GM21576 (cell line): ENCODE results near the gene MYH7.
"Not testable (repeated sequence)": the region's sequence is repeated elsewhere in the genome, so short reads cannot be mapped to it uniquely, and the experiment has no call there.

Experiments
- ATAC-seq: cut with Tn5 transposase; IDR thresholded peaks from one replicate; pipeline ENCODE4 v1.9.1; 2021; ENCODE audit warnings: mild to moderate bottlenecking, moderate library complexity; ENCODE audit not compliant: unreplicated experiment

The MYH7 gene

GRCh38 chr14:23408307-23408630, 27.2 kb downstream of the MYH7 start:
- ATAC-seq, result no peak

DNA sequence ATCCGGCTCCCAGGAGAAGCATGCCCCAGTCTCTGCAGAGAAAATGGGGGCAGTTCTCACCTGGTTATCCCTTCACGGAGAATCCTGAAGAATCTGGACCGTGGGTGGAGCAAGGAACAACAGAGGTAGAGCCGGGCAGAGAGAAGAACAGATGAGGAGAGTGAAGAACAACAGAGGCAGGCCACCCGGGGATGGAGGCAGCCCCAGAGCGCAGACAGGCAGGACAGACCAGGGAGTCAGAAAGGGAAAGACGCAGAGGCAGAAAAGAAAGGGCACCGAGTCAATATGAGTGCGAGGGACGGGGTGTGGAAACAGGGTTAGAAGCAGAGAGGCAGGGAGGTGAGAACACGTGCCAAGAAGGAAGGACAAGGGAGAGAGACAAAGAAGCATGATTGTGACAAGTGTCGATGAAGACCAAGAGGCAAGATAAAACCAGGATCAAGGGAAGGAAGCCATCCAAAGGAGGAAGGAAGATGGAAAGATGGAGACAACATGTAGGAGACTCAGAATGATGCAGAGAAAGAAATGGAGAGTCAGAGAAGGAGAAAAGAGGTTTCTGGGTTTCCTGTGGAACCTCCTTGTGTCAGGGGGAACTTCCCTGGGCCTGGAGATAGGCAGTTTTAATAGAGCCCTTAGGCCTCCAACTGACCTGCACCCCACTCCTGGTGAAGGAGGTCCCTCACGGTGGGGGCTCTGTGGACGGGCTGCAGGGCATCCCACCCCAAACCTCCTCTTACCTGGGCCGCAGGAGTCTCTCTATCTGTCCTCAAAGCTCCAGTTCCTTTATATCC, 27.7 kb downstream of the MYH7 start, which contains the start of gene MYH6:
Gene MYH6, minus strand, starts transcription at position 758 of the 791 bp plus-strand sequence. CDS start 1,050 bp downstream, outside the sequence.
- ATAC-seq, result no peak

- ATAC-seq, result no peak
Observed at GRCh38 chr14:23406725-23407355, 28.6 kb downstream of the MYH7 start.

- no peak for ATAC-seq
Observed at GRCh38 chr14:23406244-23406643, 29.2 kb downstream of the MYH7 start.

DNA sequence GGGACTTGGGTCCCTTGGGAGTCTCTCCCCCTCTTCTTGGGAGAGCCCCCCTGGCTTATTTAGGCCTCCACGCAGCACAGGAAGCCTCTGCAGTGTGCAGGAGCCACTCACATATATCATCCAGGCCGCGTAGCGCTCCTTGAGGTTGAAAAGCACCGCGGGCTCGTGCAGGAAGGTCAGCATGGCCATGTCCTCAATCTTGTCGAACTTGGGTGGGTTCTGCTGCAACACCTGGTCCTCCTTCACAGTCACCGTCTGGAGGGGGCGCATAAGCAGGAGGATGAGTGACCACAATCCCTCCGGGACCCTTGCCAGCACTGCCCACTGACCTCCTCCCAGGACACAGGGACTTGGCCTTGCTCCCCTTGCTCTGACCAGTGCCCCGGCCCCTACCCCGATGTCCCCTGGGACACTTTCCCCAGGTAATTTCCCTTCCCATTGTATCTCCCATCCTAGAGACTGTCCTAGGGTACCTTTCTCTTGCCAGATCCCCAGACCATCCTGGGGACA, 29.9 kb downstream of the MYH7 start:
- no peak for ATAC-seq

- no peak for ATAC-seq
Observed at GRCh38 chr14:23405096-23405495, 30.4 kb downstream of the MYH7 start.

DNA sequence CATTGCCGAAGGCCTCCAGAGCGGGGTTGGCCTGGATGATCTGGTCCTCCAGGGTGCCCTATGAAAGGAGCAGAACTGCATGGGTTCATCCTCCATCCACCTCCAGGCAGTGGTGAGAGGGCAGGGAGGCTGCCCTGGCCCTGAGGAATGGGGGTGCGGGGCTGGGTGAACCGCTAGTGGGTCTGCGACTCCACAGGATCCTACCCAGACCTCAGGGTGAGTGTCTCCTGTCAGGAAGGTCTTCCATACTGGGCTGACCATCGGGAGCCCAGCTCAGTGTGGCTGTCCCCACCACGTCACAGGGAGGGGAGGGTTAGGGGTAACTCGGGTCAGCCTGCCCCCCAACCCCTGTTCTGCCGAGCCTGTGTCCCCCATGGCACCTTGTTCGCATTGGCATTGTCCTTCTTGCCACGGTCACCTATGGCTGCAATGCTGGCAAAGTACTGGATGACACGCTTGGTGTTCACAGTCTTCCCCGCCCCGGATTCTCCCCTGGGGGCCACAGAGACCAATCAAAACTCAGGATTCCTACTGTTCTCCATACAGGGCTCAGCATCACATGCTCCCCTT, 31.0 kb downstream of the MYH7 start:
- no peak for ATAC-seq

GRCh38 chr14:23403908-23404307, 31.6 kb downstream of the MYH7 start:
- no peak for ATAC-seq

DNA sequence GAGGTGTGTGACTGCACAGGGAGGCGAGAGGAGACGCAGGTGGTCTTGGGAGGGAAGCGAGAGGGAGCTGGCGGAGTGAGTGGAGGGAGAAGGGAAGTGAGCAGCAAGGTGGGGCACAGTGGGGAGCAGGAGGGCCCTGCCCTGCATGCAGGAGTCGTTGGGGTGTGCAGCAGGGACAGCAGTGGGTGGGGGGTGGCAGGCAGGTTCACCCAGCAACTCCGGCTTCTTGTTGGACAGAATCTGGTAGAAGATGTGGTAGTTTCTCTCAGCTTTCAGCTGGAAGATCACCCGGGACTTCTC, 32.4 kb downstream of the MYH7 start:
- ATAC-seq, result no peak

GRCh38 chr14:23402296-23403138, 32.9 kb downstream of the MYH7 start:
- no peak for ATAC-seq

DNA sequence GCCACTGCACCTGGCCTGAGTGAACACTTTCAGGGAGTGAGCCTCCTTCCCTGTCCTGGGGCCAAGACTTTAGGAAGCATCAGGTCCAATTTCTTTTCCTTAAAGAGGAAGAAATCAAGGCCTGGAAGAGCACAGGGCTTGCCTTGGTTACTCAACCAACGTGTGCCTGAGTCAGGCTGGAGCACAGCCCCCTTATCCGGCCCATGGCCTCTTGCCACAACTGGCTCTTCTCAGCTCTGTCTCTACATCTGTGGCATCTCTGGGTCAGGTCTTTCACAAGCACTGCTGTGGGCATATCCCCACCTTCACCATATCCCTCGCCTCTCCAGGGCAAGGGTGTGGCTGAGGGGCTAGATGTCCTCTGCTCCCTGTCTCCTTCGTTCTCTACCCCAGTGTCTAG, 34.2 kb downstream of the MYH7 start:
- ATAC-seq, result no peak

DNA sequence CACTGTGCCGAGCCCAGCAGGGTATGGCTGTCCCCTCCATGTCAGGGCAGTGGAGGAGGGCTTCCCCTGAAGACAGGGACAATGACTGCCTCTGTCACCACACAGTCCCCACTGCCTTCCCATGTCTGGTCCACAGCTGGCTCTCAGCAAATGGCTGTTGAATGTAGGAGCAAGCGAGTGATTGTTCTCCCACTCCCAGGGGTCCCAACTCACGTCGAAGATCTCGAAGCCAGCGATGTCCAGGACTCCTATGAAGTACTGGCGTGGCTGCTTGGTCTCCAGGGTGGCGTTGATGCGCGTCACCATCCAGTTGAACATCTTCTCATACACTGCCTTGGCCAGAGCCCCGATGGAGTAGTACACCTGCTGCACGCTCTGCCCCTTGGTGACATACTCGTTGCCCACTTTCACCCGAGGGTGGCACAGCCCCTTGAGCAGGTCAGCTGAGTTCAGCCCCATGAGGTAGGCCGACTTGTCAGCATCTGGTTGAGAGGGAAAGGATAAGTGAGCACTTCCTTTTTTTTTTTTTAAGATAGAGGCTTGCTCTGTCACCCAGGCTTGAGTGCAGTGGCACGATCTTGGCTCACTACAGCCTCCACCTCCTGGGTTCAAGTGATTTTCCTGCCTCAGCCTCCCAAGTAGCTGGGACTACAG, 34.8 kb downstream of the MYH7 start:
- not testable (repeated sequence) for ATAC-seq

- no peak for ATAC-seq
Observed at GRCh38 chr14:23399591-23399990, 35.9 kb downstream of the MYH7 start.

DNA sequence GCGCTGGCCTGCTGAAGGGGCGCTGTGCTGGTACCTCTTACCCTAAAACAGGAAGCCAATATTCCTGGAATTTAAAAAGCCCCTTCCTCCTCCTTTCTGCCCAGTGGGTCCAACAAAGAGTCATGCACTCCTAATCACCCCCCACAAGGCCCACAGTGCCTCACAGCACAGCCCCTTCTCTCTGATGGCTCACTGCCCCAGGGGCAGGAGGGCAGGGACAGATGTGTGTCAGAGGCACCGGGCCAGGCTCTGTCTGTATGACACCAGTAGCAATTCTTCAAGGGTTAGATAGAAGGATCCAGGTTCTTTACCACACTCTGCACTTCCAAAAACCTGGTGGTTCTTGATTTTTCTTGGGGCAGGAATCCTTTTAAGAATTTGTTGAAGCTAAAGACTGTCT, 36.3 kb downstream of the MYH7 start:
- ATAC-seq, result no peak

- no peak for ATAC-seq
Observed at GRCh38 chr14:23398348-23398747, 37.1 kb downstream of the MYH7 start.

- no peak for ATAC-seq
Observed at GRCh38 chr14:23396781-23397407, 38.6 kb downstream of the MYH7 start.

DNA sequence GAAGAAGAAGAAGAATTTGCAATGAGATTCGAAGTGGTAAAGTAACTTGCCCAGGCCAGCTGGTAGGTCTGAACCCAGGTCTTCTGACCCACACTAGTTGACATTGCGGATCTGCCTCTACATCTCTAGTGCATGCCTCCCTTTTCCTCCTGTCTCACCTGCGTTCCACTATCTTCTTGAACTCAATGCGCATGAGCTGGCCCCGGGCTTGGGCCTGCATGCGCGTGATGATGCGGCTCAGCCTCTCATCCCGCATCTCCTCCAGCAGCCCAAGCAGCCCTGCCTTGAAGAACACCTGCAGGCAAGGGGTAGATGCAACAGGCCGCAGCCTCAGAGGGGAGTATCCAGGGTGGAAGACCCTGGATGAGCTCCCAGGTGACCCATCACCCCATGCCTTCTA, 39.3 kb downstream of the MYH7 start:
- no peak for ATAC-seq

DNA sequence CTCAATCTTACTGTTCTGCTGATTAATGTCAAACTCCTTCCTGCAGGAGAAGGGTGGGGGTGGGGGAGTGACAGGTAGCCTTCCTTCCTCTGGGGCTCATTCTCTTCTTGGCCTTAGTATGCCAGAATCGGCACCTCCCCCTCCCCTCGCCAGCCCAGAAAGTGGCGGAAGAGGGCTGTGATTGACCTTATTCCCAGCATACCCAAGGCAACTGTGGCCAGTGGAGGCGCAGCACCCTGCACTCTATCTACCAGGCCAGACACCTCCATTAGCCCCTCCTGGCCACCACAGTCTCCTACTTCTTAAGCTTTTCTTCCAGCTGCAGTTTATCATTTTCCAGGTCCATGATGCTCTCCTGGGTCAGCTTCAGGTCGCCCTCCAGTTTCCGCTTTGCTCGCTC, 42.8 kb downstream of the MYH7 start:
- ATAC-seq, result no peak

DNA sequence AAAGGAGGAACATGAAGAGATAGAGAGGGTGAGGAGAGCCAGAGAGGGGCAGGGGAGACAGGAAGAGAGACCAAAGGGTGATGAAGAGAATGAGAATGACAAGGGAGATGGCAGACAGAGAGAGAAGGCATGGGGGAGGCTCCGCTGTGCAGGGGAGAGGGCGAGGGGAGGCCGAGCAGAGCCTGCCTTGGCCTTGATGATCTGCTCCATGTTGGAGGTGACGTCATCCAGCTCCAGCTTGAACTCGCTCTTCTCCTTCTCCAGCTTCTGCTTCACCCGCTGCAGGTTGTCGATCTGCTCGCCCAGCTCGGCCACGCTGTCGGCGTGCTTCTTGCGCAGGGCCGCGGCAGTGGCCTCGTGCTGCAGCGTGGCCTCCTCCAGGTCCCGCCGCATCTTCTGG, 45.6 kb downstream of the MYH7 start:
- not testable (repeated sequence) for ATAC-seq

DNA sequence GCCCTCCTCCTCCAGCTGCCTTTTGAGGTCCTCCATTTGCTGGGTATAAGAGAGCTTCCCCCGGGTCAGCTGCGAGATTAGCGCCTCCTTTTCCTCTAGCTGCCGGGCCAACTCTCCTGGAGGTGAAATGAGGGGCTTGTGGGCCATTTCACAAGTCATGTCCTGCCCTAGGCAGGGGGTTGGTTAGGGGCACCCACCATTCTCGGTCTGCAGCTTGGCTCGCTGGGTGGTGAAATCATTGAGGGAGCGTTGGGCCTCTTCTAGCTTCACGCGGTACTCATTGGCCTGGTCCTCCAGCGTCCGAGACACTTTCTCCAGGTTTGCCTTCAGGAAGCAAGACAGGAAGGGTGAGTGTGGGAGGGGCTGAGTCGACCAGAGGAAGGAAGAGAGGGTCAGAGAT, 46.1 kb downstream of the MYH7 start:
- no peak for ATAC-seq
